HUES6 (cell line): ENCODE data around the gene DIP2A.

Source experiments
- H3K27ac ChIP-seq: 2 replicates; pipeline ENCODE4 v1.7.0; 2013; ENCODE audit warnings: low read depth, mild to moderate bottlenecking, low read length, inconsistent platforms
- H3K27me3 ChIP-seq: 2 replicates; pipeline ENCODE4 v1.6.1; 2013; ENCODE audit warnings: low read length; ENCODE audit not compliant: control insufficient read depth, insufficient read depth
- H3K36me3 ChIP-seq: 2 replicates; pipeline ENCODE4 v1.6.1; 2013; ENCODE audit warnings: low read length; ENCODE audit not compliant: control insufficient read depth, insufficient read depth
- H3K4me1 ChIP-seq: 2 replicates; pipeline ENCODE4 v1.6.1; 2013; ENCODE audit warnings: low read length; ENCODE audit not compliant: control insufficient read depth, insufficient read depth
- H3K4me3 ChIP-seq: 2 replicates; pipeline ENCODE4 v1.5.1; 2013; ENCODE audit warnings: low read depth, low read length
- H3K9ac ChIP-seq: one replicate; pipeline ENCODE4 v1.6.1; 2013; ENCODE audit warnings: mild to moderate bottlenecking, low read length
- H3K9me3 ChIP-seq: 2 replicates; pipeline ENCODE4 v1.6.1; 2013; ENCODE audit warnings: low read depth, low read length; ENCODE audit not compliant: control insufficient read depth, insufficient read depth

Gene DIP2A

GRCh38 chr21:46598581-46599572 is 140.2 kb downstream of the DIP2A start:
- Histone ChIP-seq H3K27me3 (no peaks in the 10 kb centered on the region), H3K4me3 (no peak overlapping the region), H3K27ac (no peak overlapping the region), H3K9ac (no peak overlapping the region), H3K36me3 (no peaks in the 10 kb centered on the region), H3K9me3 (peaks cover 15% of the 10 kb centered on the region), H3K4me1 (peaks cover 5% of the 10 kb centered on the region; the same call in 1 of the 2 replicates)

GRCh38 chr21:46600305-46600704 is 141.6 kb downstream of the DIP2A start:
- H3K9me3 ChIP-seq: peaks cover 6% of the 10 kb centered on the region; the same call in 1 of the 2 replicates
- no peaks in the 10 kb centered on the region for H3K36me3 ChIP-seq
- H3K4me3 ChIP-seq: no peak overlapping the region
- H3K4me1 ChIP-seq: peaks cover 11% of the 10 kb centered on the region; the same call in 1 of the 2 replicates
- no peak overlapping the region for H3K27ac ChIP-seq
- H3K27me3 ChIP-seq: no peaks in the 10 kb centered on the region
- H3K9ac ChIP-seq: no peak overlapping the region

GRCh38 chr21:46600978-46601377 is 142.3 kb downstream of the DIP2A start:
- H3K9me3 ChIP-seq: peaks cover 3% of the 10 kb centered on the region; the same call in 1 of the 2 replicates
- no peaks in the 10 kb centered on the region for H3K36me3 ChIP-seq
- H3K4me3 ChIP-seq: no peak overlapping the region
- H3K9ac ChIP-seq: no peak overlapping the region
- peaks cover 15% of the 10 kb centered on the region; the same call in 1 of the 2 replicates for H3K4me1 ChIP-seq
- no peak overlapping the region for H3K27ac ChIP-seq
- no peaks in the 10 kb centered on the region for H3K27me3 ChIP-seq

- H3K4me3 ChIP-seq: no peak overlapping the region
- H3K9ac ChIP-seq: no peak overlapping the region
- H3K9me3 ChIP-seq: no peaks in the 10 kb centered on the region
- no peaks in the 10 kb centered on the region for H3K36me3 ChIP-seq
- H3K4me1 ChIP-seq: peaks cover 15% of the 10 kb centered on the region; the same call in 1 of the 2 replicates
- H3K27ac ChIP-seq: no peak overlapping the region
- no peaks in the 10 kb centered on the region for H3K27me3 ChIP-seq
Observed at GRCh38 chr21:46603228-46603627, 144.5 kb downstream of the DIP2A start.

- Histone ChIP-seq H3K36me3 (no peaks in the 10 kb centered on the region), H3K9ac (no peak overlapping the region), H3K4me3 (no peak overlapping the region), H3K4me1 (peaks cover 10% of the 10 kb centered on the region; the same call in 1 of the 2 replicates), H3K27ac (no peak overlapping the region), H3K9me3 (no peaks in the 10 kb centered on the region), H3K27me3 (no peaks in the 10 kb centered on the region)
Observed at GRCh38 chr21:46604329-46604974, 145.8 kb downstream of the DIP2A start.

GRCh38 chr21:46604975-46605766 is 146.5 kb downstream of the DIP2A start, which contains the start of gene S100B:
Gene S100B, minus strand, starts transcription at chr21:46605082. Its CDS starts 2,667 bp downstream, at chr21:46602415.
- H3K4me3 ChIP-seq: no peak within 1 kb of the TSS
- no peak within 1 kb of the TSS for H3K27ac ChIP-seq
- no peak within 1 kb of the TSS for H3K9ac ChIP-seq
- no peaks in the 10 kb centered on the region for H3K27me3 ChIP-seq
- H3K9me3 ChIP-seq: no peaks in the 10 kb centered on the region
- no peaks in the 10 kb centered on the region for H3K36me3 ChIP-seq
- H3K4me1 ChIP-seq: peaks cover 10% of the 10 kb centered on the region; the same call in 1 of the 2 replicates

- Histone ChIP-seq H3K27ac (no peak overlapping the region), H3K4me3 (no peak overlapping the region), H3K9ac (no peak overlapping the region), H3K9me3 (peaks cover 6% of the 10 kb centered on the region), H3K36me3 (no peaks in the 10 kb centered on the region), H3K27me3 (no peaks in the 10 kb centered on the region), H3K4me1 (peaks cover 10% of the 10 kb centered on the region; the same call in 1 of the 2 replicates)
Observed at GRCh38 chr21:46605767-46606426, 147.2 kb downstream of the DIP2A start.

- Histone ChIP-seq H3K27ac (no peak overlapping the region), H3K9me3 (peaks cover 6% of the 10 kb centered on the region), H3K4me3 (no peak overlapping the region), H3K9ac (no peak overlapping the region), H3K27me3 (no peaks in the 10 kb centered on the region), H3K4me1 (peaks cover 10% of the 10 kb centered on the region; the same call in 1 of the 2 replicates), H3K36me3 (no peaks in the 10 kb centered on the region)
Observed at GRCh38 chr21:46606427-46606813, 147.7 kb downstream of the DIP2A start.

GRCh38 chr21:46607636-46608035 is 148.9 kb downstream of the DIP2A start:
- Histone ChIP-seq H3K9me3 (peaks cover 6% of the 10 kb centered on the region), H3K27ac (no peak overlapping the region), H3K4me3 (no peak overlapping the region), H3K36me3 (no peaks in the 10 kb centered on the region), H3K9ac (no peak overlapping the region), H3K27me3 (no peaks in the 10 kb centered on the region), H3K4me1 (peaks cover 10% of the 10 kb centered on the region; the same call in 1 of the 2 replicates)

- Histone ChIP-seq H3K36me3 (no peaks in the 10 kb centered on the region), H3K9ac (no peak overlapping the region), H3K9me3 (peaks cover 6% of the 10 kb centered on the region), H3K4me3 (no peak overlapping the region), H3K4me1 (peaks cover 10% of the 10 kb centered on the region; the same call in 1 of the 2 replicates), H3K27ac (no peak overlapping the region), H3K27me3 (no peaks in the 10 kb centered on the region)
Observed at GRCh38 chr21:46608672-46609111, 150.0 kb downstream of the DIP2A start.
